IPS-20b (cell line): Measurements from ENCODE around the gene ERI3.

Experiments used
- H3K27ac ChIP-seq: one replicate; pipeline ENCODE4 v1.5.1; 2013; ENCODE audit warnings: low read length
- H3K27me3 ChIP-seq: 2 replicates; pipeline ENCODE4 v1.6.1; 2013; ENCODE audit warnings: mild to moderate bottlenecking, low read length, inconsistent platforms; ENCODE audit not compliant: insufficient read depth
- H3K36me3 ChIP-seq: 2 replicates; pipeline ENCODE4 v1.6.1; 2013; ENCODE audit warnings: low read depth, mild to moderate bottlenecking, inconsistent platforms, low read length, moderate library complexity; ENCODE audit not compliant: insufficient read depth
- H3K4me1 ChIP-seq: 2 replicates; pipeline ENCODE4 v1.6.1; 2013; ENCODE audit warnings: mild to moderate bottlenecking, control low read depth, inconsistent platforms, low read length, moderate library complexity; ENCODE audit not compliant: insufficient read depth
- H3K4me3 ChIP-seq: 2 replicates; pipeline ENCODE4 v1.5.1; 2013; ENCODE audit warnings: mild to moderate bottlenecking, low read length, inconsistent platforms
- H3K9ac ChIP-seq: 2 replicates; pipeline ENCODE4 v1.6.1; 2013; ENCODE audit warnings: low read depth, mild to moderate bottlenecking, inconsistent platforms, low read length, moderate library complexity
- H3K9me3 ChIP-seq: 2 replicates; pipeline ENCODE4 v1.6.1; 2013; ENCODE audit warnings: mild to moderate bottlenecking, low read depth, low read length, inconsistent platforms; ENCODE audit not compliant: insufficient read depth

ERI3 gene

GRCh38 chr1:44313265-44313918 is 41.7 kb downstream of the ERI3 start:
- no peaks in the 10 kb centered on the region for H3K9me3 ChIP-seq
- no peak overlapping the region for H3K27ac ChIP-seq
- no peaks in the 10 kb centered on the region for H3K27me3 ChIP-seq
- H3K4me3 ChIP-seq: no peak overlapping the region
- H3K9ac ChIP-seq: no peak overlapping the region
- H3K4me1 ChIP-seq: peaks cover 3% of the 10 kb centered on the region; the same call in 1 of the 2 replicates
- peaks cover 88% of the 10 kb centered on the region for H3K36me3 ChIP-seq

GRCh38 chr1:44312399-44313196 is 42.5 kb downstream of the ERI3 start:
- H3K4me3 ChIP-seq: no peak overlapping the region
- H3K9ac ChIP-seq: no peak overlapping the region
- no peaks in the 10 kb centered on the region for H3K27me3 ChIP-seq
- H3K36me3 ChIP-seq: peaks cover 91% of the 10 kb centered on the region
- no peaks in the 10 kb centered on the region; the same call in 1 of the 2 replicates for H3K4me1 ChIP-seq
- H3K27ac ChIP-seq: no peak overlapping the region
- no peaks in the 10 kb centered on the region for H3K9me3 ChIP-seq

GRCh38 chr1:44310006-44310405 is 45.1 kb downstream of the ERI3 start:
- no peaks in the 10 kb centered on the region for H3K27me3 ChIP-seq
- no peak overlapping the region for H3K9ac ChIP-seq
- no peaks in the 10 kb centered on the region for H3K9me3 ChIP-seq
- no peak overlapping the region for H3K4me3 ChIP-seq
- H3K36me3 ChIP-seq: peaks cover 92% of the 10 kb centered on the region
- H3K27ac ChIP-seq: no peak overlapping the region
- no peaks in the 10 kb centered on the region; the same call in 1 of the 2 replicates for H3K4me1 ChIP-seq

GRCh38 chr1:44305962-44306422 is 49.1 kb downstream of the ERI3 start:
- H3K9ac ChIP-seq: no peak overlapping the region
- no peaks in the 10 kb centered on the region for H3K4me1 ChIP-seq
- peaks cover 80% of the 10 kb centered on the region for H3K36me3 ChIP-seq
- H3K27me3 ChIP-seq: no peaks in the 10 kb centered on the region
- H3K9me3 ChIP-seq: no peaks in the 10 kb centered on the region
- H3K4me3 ChIP-seq: no peak overlapping the region
- no peak overlapping the region for H3K27ac ChIP-seq

- no peaks in the 10 kb centered on the region for H3K9me3 ChIP-seq
- H3K9ac ChIP-seq: no peak overlapping the region
- no peak overlapping the region for H3K4me3 ChIP-seq
- H3K36me3 ChIP-seq: peaks cover 68% of the 10 kb centered on the region
- no peaks in the 10 kb centered on the region for H3K27me3 ChIP-seq
- no peaks in the 10 kb centered on the region for H3K4me1 ChIP-seq
- no peak overlapping the region for H3K27ac ChIP-seq
Measured at GRCh38 chr1:44303532-44303931, 51.5 kb downstream of the ERI3 start.

- H3K4me3 ChIP-seq: no peak overlapping the region
- H3K27me3 ChIP-seq: no peaks in the 10 kb centered on the region
- H3K9ac ChIP-seq: no peak overlapping the region
- H3K9me3 ChIP-seq: no peaks in the 10 kb centered on the region
- no peak overlapping the region for H3K27ac ChIP-seq
- peaks cover 65% of the 10 kb centered on the region for H3K36me3 ChIP-seq
- no peaks in the 10 kb centered on the region for H3K4me1 ChIP-seq
Measured at GRCh38 chr1:44302541-44302940, 52.5 kb downstream of the ERI3 start.

- Histone ChIP-seq H3K36me3 (peaks cover 65% of the 10 kb centered on the region), H3K4me1 (no peaks in the 10 kb centered on the region), H3K27ac (no peak overlapping the region), H3K4me3 (no peak overlapping the region), H3K9ac (no peak overlapping the region), H3K9me3 (no peaks in the 10 kb centered on the region), H3K27me3 (no peaks in the 10 kb centered on the region)
Measured at GRCh38 chr1:44301442-44301841, 53.6 kb downstream of the ERI3 start.

GRCh38 chr1:44300852-44301251 is 54.2 kb downstream of the ERI3 start:
- H3K9ac ChIP-seq: no peak overlapping the region
- no peak overlapping the region for H3K27ac ChIP-seq
- no peaks in the 10 kb centered on the region for H3K9me3 ChIP-seq
- no peaks in the 10 kb centered on the region for H3K4me1 ChIP-seq
- H3K27me3 ChIP-seq: no peaks in the 10 kb centered on the region
- H3K36me3 ChIP-seq: peaks cover 64% of the 10 kb centered on the region
- H3K4me3 ChIP-seq: no peak overlapping the region

GRCh38 chr1:44297695-44298400 is 57.2 kb downstream of the ERI3 start:
- Histone ChIP-seq H3K9ac (no peak overlapping the region), H3K27ac (no peak overlapping the region), H3K4me3 (no peak overlapping the region), H3K9me3 (no peaks in the 10 kb centered on the region), H3K27me3 (no peaks in the 10 kb centered on the region), H3K36me3 (peaks cover 48% of the 10 kb centered on the region), H3K4me1 (no peaks in the 10 kb centered on the region)

- Histone ChIP-seq H3K27ac (no peak overlapping the region), H3K36me3 (peaks cover 43% of the 10 kb centered on the region), H3K4me3 (no peak overlapping the region), H3K9ac (no peak overlapping the region), H3K9me3 (no peaks in the 10 kb centered on the region), H3K4me1 (no peaks in the 10 kb centered on the region), H3K27me3 (no peaks in the 10 kb centered on the region)
Measured at GRCh38 chr1:44296806-44297205, 58.3 kb downstream of the ERI3 start.

GRCh38 chr1:44296086-44296485 is 59.0 kb downstream of the ERI3 start:
- no peaks in the 10 kb centered on the region for H3K9me3 ChIP-seq

More at GRCh38 chr1:44296086-44296485, 59.0 kb downstream of the ERI3 start:
- Histone ChIP-seq H3K4me3 (no peak overlapping the region), H3K36me3 (peaks cover 43% of the 10 kb centered on the region), H3K27me3 (no peaks in the 10 kb centered on the region), H3K27ac (no peak overlapping the region), H3K4me1 (no peaks in the 10 kb centered on the region), H3K9ac (no peak overlapping the region)
